KG1 (cell line): ENCODE measurements around the gene KIF16B.
A peak's percentile ranks its signal among the peaks of the same experiment; 100 is the strongest.
"Not testable (repeated sequence)": the region's sequence is repeated elsewhere in the genome, so short reads cannot be mapped to it uniquely, and the experiment has no call there.

Experiments used
- DNase-seq: peaks from one replicate; lab custom pipeline; 2025; lab: John Stamatoyannopoulos, UW

KIF16B gene

GRCh38 chr20:16477632-16478031, 95.6 kb downstream of the KIF16B start:
- no peak for DNase-seq

- peak; percentile 44 for DNase-seq
Observed at GRCh38 chr20:16476032-16476431, 97.2 kb downstream of the KIF16B start.

- no peak for DNase-seq
Observed at GRCh38 chr20:16475225-16475624, 98.0 kb downstream of the KIF16B start.

GRCh38 chr20:16474363-16474762, 98.9 kb downstream of the KIF16B start:
- DNase-seq, result no peak

GRCh38 chr20:16472045-16472872, 101.0 kb downstream of the KIF16B start:
- DNase-seq, result no peak

- DNase-seq, result no peak
Observed at GRCh38 chr20:16469395-16469905, 103.8 kb downstream of the KIF16B start.

- no peak for DNase-seq
Observed at GRCh38 chr20:16462711-16463110, 110.5 kb downstream of the KIF16B start.

- no peak for DNase-seq
Observed at GRCh38 chr20:16459019-16459700, 114.1 kb downstream of the KIF16B start.

GRCh38 chr20:16457514-16457913, 115.7 kb downstream of the KIF16B start:
- DNase-seq, result no peak

- no peak for DNase-seq
Observed at GRCh38 chr20:16455324-16455723, 117.9 kb downstream of the KIF16B start.

- DNase-seq, result no peak
Observed at GRCh38 chr20:16451982-16452381, 121.3 kb downstream of the KIF16B start.

GRCh38 chr20:16451001-16451400, 122.2 kb downstream of the KIF16B start:
- no peak for DNase-seq

GRCh38 chr20:16446991-16447390, 126.3 kb downstream of the KIF16B start:
- DNase-seq, result no peak

- no peak for DNase-seq
Observed at GRCh38 chr20:16446246-16446645, 127.0 kb downstream of the KIF16B start.

GRCh38 chr20:16445482-16445881, 127.8 kb downstream of the KIF16B start:
- no peak for DNase-seq

GRCh38 chr20:16444057-16444777, 129.0 kb downstream of the KIF16B start:
- no peak for DNase-seq

GRCh38 chr20:16441546-16442164, 131.6 kb downstream of the KIF16B start:
- no peak for DNase-seq

- DNase-seq, result no peak
Observed at GRCh38 chr20:16440686-16441085, 132.6 kb downstream of the KIF16B start.

- not testable (repeated sequence) for DNase-seq
Observed at GRCh38 chr20:16439540-16439939, 133.7 kb downstream of the KIF16B start.

GRCh38 chr20:16438100-16438499, 135.1 kb downstream of the KIF16B start:
- no peak for DNase-seq

- no peak for DNase-seq
Observed at GRCh38 chr20:16437387-16437996, 135.8 kb downstream of the KIF16B start.
